Activated CD8-positive, alpha-beta memory T cell treated with anti-CD3 and anti-CD28 coated beads, Interleukin-2, amount 50 U/mL, for 1 hour (primary cell): ENCODE data around the gene NT5M.

Experiments
- DNase-seq: peaks from one replicate; pipeline ENCODE4 v3.0.0-alpha.2; 2020; ENCODE audit errors: extremely low read depth

The NT5M gene

DNA sequence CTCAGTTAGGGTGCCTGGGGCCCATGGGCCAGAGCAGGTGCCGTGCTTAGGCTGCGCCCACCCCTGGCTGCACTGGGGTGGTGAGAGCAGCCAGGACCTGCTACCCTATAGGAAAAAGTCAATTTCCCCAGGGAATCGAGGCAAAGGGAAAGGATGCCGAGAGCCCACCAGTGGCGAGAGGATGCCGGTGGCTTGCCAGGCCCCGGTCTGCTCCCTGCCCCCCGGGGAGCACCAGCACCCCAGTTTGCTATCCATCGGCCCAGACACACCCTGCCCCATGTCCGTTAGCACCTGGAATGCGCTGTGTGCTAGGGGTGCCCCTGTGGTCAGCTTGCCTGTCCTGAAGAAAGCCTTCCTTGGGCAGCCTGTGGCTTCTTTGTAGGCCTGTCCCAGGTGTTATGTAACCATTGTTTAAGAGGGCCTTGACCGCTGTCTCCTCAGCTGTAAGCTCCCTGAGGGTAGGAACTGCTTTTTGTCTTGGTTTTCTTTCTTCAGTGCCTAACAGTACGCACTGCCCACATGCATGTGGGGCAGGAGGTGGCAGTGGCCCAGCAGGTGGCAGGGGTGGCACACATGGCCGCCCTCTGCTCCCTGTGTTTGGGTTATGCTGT, 40.8 kb downstream of the NT5M start:
- no peak for DNase-seq

DNA sequence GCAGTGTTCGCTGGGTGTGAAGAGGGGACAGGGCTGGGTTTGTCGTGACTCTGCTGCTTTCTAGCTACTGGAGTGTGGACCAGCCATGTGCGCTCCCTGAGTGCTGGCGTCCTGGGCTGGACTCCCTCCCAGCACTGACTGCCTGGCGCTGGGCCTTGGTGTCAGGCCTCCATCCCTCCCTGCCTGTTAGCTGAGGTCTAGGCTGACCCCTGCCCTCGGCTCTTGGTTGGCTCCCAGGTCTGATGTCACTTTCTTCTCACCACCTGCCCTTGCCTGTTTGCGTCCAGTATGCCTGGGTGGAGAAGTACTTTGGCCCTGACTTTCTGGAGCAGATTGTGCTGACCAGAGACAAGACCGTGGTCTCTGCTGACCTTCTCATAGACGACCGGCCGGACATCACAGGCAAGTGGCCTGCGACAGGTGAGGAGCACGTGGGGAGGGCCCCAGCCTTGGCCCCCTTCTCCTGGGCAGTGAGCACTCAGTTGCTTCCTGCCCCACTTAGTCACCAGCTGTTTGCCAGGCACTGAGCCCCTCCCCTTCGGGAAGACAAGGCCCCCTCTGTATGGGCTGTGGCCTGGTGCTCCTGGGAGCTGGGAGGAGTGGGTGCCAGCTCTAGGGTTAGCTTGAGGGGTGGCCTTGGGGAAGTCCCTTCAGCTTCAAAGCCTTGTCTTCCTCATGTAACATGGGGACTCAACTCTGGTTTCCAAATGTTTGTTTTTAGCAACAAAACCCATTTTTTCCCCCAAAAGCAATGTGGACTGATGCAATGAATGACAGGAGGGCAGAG, 41.5 kb downstream of the NT5M start:
- DNase-seq = no peak

DNA sequence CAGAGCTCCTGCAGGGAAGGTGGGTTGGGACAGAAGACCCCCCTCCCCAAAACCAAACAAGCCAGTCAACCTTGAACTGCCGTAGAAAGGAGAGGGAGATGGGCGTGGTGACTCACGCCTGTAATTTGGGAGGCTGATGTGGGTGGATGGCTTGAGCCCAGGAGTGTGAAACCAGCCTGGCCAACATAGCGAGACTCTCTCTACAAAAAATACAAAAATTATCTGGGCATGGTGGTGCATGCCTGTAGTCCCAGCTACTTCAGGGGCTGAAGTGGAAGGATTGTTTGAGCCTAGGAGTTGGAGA, 42.1 kb downstream of the NT5M start:
- no peak for DNase-seq

DNA sequence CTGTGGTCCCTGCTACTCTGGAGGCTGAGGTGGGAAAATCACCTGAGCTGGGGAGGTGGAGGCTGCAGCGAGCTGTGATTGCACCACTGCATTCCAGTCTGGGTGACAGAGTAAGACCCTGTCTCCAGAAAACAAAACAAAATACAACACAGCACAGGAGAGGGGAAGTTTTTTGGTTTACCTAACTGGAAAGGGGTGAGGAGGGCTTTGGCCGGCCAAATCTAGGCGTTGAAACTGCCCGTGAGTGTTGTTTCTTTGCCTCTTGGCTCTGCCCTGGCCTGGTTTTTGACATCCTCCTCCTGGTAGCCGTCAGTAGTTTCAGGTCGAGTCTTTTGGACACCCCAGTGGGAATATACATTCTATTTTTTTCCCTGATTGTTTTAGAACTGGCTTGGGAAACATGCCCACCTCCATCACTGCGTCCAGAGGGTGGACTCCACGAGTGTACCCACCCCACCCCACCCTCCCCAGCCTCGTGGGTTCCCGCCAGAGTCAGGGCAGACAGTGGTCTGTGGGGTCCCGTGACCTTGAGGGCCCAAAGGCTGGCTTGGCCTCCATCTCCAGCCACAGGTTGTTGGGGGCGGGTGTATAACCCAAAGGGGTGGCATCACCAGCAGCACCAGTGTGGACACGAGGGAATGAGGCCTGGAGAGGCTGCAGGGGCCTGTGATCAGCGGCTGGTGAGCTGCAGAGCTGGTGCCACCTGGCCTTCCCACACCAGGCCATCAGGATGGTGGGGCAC, 42.7 kb downstream of the NT5M start:
- no peak for DNase-seq

DNA sequence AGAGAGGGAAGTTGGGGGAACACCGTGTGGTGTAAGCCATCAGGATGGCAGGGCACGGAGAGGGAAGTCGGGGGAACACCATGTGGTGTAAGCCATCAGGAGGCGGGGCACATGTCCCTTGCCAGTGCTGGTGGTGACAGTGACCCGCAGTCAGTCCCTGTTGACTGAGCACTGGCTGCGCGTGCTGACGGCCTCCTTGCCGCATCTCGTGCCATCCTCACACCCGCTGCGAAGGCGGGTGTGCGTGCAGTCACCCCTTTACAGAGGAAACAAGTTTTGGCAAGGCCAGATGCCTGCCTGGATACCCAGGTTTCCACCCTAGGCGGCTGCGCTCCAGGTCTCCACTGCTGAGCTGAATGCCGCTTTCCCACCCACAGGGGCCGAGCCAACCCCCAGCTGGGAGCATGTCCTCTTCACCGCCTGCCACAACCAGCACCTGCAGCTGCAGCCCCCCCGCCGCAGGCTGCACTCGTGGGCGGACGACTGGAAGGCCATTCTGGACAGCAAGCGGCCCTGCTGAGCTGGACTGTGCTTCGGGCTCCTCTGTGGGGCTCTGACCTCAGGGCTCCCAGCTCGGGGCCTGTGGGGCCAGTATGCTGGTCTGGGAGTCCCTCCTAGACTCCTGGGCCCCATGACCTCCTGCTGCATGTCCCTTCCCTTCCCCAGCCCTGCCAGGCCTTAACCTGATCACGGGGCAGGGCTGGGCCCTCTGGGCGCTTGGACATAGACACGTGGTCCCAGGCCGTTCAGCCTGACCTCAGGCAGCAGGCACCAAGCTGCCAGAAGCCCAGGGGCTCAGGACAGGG, 43.5 kb downstream of the NT5M start:
- no peak for DNase-seq

DNA sequence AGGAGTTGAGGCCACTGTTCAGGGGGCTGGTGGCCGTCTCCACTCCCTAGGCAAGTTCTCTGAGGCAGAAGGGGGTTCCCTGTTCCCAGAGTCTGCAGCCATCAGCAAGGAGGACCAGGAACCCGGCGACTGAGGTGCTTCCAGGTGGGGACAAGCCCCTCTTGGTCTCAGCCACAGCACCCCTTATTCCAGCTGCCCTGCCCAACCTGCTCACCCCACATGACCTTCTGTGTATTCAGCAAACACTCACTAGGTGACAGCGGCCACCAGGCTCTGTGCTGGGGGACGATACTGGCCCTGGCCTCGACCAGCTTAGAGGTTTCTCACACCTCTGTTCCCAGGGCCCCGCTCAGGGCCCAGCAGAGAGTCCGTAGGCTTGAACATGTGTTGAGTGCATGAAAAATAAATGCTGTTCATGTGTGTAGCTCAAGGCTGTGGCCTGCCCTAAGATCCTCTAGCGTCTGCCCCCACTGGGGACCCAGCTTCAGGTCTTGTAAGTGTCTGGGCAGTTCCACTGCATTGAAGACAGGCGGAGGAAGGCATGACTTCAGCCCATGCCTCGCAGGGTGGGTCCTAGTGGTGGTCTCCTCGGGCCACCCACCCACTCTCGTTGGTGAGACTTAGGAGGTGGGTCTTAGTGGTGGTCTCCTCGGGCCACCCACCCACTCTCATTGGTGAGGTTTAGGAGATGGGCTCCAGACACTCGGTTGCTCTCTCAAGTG, 44.2 kb downstream of the NT5M start:
- DNase-seq = no peak

DNA sequence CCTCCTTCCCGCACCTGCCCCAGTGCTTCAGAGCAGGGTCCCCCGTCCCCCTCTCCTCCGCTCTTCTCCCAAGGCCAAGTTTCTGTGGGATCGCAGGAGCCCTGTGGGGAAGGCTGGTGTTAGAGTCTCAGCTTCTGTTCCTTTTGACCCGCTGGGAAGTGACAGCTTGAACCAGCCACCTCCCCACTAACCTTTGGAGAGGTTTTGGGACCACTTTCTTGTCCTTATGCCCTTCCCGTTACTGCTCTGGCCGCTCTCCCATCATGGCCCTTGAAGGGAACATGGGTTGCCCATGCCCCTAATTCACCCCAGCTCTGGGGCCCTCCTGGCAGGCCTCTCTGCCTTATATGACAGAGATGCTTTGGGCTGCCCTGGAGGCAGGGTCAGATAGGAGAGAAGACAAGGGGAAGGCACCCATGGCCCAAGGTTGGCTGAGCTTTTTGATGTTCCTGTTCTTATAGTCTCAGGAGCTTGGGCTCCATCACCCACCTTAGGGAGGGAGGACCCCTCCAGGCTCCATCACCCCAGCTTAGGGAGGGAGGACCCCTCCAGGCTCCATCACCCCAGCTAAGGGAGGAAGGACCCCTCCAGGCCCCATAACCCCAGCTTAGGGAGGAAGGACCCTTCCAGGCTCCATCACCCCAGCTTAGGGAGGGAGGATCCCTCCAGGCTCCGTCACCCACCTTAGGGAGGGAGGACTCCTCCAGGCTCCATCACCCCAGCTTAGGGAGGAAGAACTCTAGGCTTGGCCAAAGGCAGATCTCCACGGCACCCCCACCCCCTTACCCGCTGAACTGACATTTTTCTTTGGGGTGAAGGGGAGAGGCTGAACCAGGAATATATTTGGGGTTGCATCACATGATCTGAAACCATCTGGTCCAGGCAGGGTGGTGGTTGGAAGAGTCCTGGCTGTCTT, 45.0 kb downstream of the NT5M start:
- no peak for DNase-seq

DNA sequence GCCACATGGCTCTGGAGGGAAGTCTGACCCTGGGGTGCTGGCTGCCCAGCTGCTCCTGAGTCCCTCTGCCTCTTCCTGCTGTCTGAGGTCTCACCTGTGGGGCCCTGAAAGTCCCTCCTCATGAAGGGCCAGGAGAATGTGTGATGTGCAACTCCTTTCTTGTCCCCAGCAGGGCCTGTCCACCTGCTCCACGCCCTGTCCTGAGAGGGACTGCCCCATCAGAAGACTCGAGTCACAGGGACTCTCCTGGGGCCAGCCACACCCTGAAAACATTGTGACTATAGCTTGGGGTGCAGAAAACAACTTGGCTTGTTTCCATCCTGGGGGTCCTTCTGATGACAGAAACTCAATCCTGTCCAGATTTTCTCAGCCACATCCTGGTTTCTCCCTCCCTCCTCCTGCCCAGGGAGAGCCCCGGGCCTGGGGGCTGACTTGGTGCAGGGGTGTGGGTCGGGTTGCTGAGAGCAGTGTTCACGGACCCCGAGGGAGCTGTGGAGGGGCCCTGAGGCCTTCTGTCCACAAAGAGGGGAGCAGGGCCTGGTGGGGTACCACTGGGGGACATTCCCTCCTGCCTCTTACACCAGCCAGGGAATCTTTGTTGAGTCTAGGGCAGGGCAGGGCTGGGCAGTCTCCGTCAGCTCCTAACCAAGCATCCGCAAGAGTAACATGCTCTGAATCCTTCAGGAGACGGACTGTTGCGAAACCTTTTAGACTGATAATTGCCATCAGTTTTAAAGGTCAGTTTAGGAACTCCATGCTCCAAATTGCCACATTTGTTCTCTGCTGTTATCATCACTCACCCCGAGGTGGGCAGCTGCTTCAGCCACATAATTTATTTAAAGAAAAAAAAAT, 45.9 kb downstream of the NT5M start:
- no peak for DNase-seq

DNA sequence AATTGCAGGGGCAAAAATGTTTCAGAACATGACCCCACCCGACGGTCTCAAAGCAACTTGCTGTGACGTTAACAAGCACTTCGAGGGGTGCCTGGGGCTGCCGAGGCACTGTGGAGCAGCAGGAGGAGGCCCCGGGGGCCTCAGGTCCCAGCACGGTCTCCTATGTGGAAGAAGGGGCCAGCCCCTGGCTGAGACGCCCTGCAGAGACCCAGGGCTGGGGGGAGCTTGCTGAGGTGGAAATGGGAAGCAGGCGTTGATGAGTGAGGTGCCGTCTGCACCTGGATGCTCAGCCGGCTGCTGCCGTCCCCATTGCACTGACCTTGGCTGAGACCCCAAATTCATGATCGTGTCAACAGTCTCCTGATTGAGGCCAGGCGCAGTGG, 46.5 kb downstream of the NT5M start:
- no peak for DNase-seq

DNA sequence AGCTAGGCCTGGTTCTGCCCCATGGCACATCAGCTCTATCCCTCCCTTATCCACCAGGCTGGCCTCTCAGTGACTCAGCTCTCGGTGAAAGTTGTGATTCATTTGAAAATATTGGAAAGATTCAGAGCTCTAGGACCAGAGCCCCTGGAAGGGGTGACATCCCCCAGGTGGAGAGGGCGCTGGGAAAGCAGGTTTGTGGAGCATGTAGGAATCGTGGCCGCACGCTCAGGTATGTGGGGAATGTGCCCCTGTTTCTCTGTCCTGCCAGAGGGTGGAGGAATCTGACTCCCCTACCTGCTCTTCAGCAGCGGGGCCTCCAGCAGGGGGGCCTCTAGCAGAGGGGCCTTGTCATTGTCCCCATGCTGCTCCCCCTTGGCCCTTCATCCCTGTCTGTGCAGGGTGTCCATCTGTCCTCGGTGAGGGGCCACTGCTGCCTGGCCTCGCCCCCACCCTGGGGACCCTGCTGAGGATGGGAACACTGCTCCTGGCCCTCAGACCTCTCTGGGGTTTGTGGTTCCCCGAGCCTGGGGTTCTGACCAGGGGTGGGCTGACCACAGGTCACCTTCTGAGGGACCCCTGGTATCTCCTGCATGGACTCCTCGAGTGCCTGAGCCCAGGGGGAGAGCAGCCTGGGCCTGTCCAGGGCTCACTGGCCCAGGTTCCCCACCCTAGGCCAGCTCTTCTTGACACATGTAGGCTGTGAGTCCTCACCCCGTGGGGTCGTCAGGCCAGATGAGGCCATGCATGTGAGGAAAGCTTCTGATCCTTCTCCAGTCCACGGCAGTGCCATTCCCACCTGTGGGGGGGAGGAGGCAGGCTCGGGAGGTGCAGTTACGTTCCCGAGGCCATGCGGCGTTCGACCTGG, 47.5 kb downstream of the NT5M start:
- DNase-seq = no peak

DNA sequence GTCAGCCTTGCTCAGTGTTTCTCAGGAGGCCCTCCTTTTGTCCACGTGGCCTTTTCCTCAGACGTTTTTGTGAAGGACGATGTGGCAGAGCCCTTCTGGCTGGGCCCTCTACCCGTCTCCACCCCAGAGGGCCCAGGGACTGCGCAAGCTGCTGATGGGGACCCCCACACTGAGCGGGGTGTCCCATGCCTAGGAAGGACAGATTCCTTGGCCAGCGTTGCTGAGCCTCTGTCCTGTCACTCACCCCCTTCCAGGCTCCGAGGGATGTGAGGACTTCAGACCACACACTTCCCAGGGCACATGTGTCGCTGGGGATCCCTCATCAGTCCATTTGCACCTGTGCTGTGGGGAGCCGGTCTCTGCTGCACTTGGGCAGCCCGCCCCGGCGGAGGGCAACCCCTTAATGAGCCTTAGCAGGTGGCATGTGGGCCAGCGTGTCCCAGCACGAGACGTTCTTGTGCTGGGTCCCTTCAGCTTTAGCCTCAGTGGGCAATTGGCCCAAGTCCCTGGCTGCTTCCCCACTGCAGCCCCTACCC, 48.3 kb downstream of the NT5M start:
- no peak for DNase-seq

DNA sequence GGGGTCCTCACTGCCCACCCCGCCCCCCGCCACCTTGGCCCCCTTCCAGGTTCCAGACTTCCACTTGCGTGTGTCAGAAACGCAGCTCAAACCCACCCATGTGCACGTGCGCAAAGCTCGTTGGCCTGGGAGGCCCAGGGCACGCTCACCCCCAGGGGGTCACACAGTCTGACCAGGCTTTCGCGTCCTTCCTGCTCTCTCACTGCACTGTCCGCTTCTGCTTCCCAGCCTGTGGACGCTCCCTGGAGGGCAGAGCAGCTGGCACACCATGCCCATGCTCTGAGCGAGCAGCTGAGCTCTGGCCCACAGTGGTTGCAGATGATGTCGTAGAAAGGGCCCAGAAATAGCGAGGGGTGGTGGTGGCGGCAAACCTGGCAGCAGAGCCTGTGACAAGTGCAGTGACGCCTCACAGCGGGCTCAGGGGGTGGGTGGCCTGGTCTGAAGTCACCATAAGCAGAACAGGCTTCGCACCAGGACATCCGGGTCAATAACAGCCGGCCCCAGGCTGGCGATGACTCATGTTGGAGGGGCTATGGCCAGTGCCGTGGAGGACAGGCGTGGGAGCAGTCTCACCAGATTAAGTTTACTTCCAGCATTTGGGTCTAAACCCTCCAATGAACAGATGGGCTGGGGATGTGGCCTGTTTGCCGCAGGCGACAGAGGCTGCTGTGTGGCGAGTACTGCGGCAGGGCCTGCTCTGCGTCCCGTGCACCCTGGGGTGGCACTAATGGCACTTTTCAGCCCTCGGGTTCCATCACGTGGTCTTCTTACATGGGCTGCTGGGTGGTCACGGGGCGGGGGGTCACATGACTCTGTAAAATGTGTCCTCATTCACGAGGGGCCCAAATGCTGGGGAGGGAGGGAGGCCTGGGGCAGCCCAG, 49.0 kb downstream of the NT5M start:
- DNase-seq = no peak

DNA sequence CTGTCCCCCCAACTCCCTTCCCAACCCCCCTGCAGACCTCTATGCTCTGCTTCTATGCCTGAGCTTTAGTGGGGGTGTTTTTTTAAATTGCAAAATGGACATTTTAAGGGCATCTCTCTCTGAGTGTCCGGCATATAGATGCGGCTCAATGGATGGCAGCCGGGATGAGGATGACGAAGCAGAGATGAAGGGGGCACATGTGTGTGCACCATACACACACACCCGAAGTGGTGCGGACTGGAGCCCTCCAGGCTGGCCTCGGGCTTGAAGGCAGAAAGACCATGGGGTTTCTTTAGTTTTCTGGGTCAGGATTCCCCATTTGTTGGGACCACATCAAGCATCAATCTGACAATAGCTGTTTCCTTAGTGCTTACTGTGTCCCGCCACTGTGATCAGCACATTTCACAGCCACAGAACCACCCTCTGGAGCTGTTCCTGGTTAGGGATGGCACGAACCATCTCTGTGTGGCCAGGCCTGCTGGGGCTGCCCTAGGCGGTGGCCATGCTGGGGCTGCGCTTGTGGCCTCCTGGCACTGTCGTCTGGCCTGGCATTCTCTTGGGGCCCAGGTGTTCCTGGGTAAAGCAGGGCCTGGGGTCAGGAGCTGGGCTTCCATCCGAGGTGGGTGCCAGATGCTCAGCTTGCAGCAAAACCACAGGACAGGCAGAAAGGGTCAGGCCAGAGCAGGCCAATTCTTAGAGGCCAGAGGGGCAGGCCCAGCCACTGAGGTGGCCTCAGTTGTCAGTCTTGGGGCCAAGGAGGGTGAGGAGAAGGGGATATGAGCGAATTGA, 49.9 kb downstream of the NT5M start:
- no peak for DNase-seq

DNA sequence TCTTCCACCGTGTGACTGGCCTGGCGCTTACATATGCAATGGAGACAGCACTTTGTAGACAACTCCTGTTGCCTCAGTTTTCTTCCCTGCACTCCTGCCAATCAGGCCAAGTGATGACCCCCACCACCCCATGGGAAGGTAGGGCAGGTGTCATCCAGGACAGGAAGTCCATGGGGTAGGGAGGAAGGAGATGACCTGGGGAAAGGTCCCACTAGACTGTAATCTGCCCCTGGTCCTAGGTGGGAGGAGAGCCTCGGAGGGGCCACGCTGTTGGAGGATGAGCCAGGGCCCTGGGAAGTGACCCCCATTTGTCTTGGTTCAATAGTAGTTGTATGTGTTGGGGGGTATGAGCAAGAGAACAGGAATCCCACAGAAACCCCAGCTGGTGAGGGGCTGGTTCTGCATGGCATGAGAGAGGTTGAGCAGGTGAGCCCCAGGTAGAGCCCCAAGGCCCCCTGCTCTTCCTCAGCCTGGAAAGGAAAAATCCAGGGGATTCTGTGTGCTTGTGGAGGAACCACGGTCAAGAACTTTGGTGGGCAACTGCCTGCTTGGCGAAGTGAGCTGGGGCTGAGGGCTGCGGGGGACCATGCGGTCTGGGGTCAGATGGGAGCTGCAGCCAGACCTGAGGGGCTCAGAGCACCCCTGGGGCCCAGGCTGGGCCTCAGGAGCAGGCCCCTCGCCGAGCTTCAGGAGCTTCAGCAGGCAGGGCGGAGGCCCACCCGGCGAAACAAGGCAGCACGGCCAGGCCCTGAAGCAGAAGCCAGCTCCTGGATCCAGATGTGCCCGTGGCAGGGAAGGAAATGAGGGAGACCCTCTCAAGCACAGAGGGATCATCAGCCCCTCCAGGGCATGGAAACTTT, 50.7 kb downstream of the NT5M start:
- DNase-seq = no peak

DNA sequence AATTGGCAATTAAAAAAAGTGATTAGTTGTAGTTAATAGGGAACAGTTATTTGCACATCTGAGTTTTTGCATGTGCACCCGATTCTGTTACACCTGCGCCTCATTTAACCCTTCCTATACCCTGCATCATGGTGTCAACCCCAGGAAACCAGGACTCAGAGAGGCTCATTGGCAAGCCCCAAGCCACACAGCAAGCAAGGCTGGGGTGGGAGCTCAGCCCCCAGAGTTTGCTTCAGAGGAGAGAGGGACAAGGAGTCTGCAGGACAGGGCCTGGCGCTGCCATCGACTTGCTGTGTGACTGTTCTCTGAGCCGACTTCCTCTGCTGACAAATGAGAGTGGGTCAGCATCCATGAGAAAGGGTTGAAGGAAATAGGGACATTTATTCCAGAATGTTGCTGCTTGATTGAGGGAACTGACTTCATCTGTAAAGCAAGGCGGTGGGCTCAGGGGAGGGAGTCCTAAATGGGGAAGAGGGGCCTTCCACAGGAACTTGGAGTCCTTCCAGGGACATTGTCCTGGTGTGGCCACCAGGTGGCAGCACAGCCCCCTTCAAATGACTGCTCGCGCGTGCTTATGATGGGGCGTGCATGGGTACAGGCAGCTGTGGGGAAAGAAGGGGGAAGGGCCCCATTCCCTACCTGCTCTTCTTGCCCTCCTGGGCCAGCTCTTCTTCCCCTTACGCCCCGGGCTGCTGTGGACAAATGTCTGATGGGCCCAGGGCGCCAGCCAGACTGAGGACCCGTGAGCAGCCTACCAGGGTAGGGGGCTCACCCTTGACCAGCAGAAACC, 51.6 kb downstream of the NT5M start:
- peak; percentile 40 for DNase-seq
